ENCODE data around the gene MADCAM1. TPM values are rescaled to one million over a fixed set of nuclear protein-coding genes. Genes with fewer than 3 reads are reported as not detected.

The MADCAM1 gene
- 1.4 TPM for polyA plus RNA-seq (2012; ENCODE audit: insufficient read length, low read depth)

- TF ChIP-seq TAF1 (IDR thresholded peaks at IDR 0.05; ENCODE audit: borderline replicate concordance, insufficient read depth, low read length) (no peak), POLR2AphosphoS5 (IDR thresholded peaks at IDR 0.05; ENCODE audit: low read depth, low read length) (no peak), SIN3A (IDR thresholded peaks at IDR 0.05; ENCODE audit: borderline replicate concordance, insufficient read depth, low read length) (no peak), REST (IDR thresholded peaks at IDR 0.05; ENCODE audit: insufficient read depth in 1 of 2, low read depth in 2 of 2, low read length in 2 of 2) (no peak), FOXP2 (optimal IDR thresholded peaks at IDR 0.05; ENCODE audit: borderline replicate concordance, extremely low read depth, extremely low read length, insufficient read depth) (no peak)
Observed at GRCh38 chr19:496112-496665, at the start of gene MADCAM1. Gene MADCAM1 (plus strand): TSS chr19:496486. CDS start chr19:496500, 14 bp downstream.

GRCh38 chr19:447064-447426, 49.2 kb upstream of the MADCAM1 start:
- TF ChIP-seq FOXP2 (optimal IDR thresholded peaks at IDR 0.05; ENCODE audit: borderline replicate concordance, extremely low read depth, extremely low read length, insufficient read depth) (peak; percentile 18), SIN3A (IDR thresholded peaks at IDR 0.05; ENCODE audit: borderline replicate concordance, insufficient read depth, low read length) (no peak)

- TF ChIP-seq REST (IDR thresholded peaks at IDR 0.05; ENCODE audit: insufficient read depth in 1 of 2, low read depth in 2 of 2, low read length in 2 of 2) (no peak), FOXP2 (optimal IDR thresholded peaks at IDR 0.05; ENCODE audit: borderline replicate concordance, extremely low read depth, extremely low read length, insufficient read depth) (peak; percentile 84), TAF1 (IDR thresholded peaks at IDR 0.05; ENCODE audit: borderline replicate concordance, insufficient read depth, low read length) (no peak)
Observed at GRCh38 chr19:447816-448560, 48.3 kb upstream of the MADCAM1 start.

- TF ChIP-seq POLR2AphosphoS5 (IDR thresholded peaks at IDR 0.05; ENCODE audit: low read depth, low read length) (no peak), FOXP2 (optimal IDR thresholded peaks at IDR 0.05; ENCODE audit: borderline replicate concordance, extremely low read depth, extremely low read length, insufficient read depth) (no peak)
Observed at GRCh38 chr19:449916-450315, 46.4 kb upstream of the MADCAM1 start.

GRCh38 chr19:452829-453228, 43.5 kb upstream of the MADCAM1 start:
- TF ChIP-seq POLR2AphosphoS5 (IDR thresholded peaks at IDR 0.05; ENCODE audit: low read depth, low read length): no peak

GRCh38 chr19:453606-454005, 42.7 kb upstream of the MADCAM1 start:
- TF ChIP-seq SIN3A (IDR thresholded peaks at IDR 0.05; ENCODE audit: borderline replicate concordance, insufficient read depth, low read length) (no peak), REST (IDR thresholded peaks at IDR 0.05; ENCODE audit: insufficient read depth in 1 of 2, low read depth in 2 of 2, low read length in 2 of 2) (no peak), POLR2AphosphoS5 (IDR thresholded peaks at IDR 0.05; ENCODE audit: low read depth, low read length) (no peak), FOXP2 (optimal IDR thresholded peaks at IDR 0.05; ENCODE audit: borderline replicate concordance, extremely low read depth, extremely low read length, insufficient read depth) (no peak), TAF1 (IDR thresholded peaks at IDR 0.05; ENCODE audit: borderline replicate concordance, insufficient read depth, low read length) (no peak)

Measured in PFSK-1 (cell line).